ENCODE results near the gene RBM47.
"Not testable (repeated sequence)": the region's sequence is repeated elsewhere in the genome, so short reads cannot be mapped to it uniquely, and the experiment has no call there.

The RBM47 gene

GRCh38 chr4:40406340-40406739, 223.3 kb downstream of the RBM47 start:
- DNase-seq (ENCODE audit: low read depth): no peak

DNA sequence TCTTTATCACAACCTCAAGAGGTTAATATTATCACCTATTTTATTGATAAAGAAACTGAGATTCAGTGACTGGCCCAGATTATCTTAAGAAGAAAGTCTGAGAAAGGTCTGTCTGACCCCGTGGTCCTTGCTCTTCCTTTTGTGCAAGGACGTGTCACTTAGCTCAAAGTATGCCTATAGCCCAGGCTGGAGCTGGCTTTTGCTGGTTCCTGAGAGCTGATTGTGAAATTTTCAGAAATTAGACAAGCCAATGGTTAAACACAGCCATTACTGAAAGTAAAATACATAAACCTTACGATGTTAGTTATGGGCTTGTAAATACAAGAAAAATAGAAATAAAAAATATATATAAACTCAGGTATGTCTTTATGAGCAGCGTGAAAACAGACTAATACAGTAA, 224.5 kb downstream of the RBM47 start:
- DNase-seq (ENCODE audit: low read depth): no peak

- DNase-seq (ENCODE audit: low read depth): no peak
These were observed 226.6 kb downstream of the RBM47 start for GRCh38 chr4:40403081-40403480.

DNA sequence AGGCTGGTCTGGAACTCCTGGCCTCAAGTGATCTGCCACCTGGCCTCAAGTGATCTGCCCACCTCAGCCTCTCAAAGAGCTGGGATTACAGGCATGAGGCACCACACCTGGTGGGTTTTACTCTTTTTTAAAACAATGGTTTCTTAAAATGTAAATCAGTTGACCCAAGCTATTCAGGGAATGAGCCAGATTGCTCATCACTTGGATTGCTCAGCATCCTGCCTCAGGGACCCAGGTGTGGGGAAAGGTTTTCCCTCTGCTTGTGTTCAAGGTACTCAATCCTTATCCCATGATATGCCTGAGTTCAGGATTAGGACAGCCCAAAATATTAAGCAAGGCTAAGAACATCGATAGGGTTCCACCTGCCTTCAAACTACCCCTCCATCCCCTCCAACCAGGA, 227.1 kb downstream of the RBM47 start:
- no peak for DNase-seq (ENCODE audit: low read depth)

DNA sequence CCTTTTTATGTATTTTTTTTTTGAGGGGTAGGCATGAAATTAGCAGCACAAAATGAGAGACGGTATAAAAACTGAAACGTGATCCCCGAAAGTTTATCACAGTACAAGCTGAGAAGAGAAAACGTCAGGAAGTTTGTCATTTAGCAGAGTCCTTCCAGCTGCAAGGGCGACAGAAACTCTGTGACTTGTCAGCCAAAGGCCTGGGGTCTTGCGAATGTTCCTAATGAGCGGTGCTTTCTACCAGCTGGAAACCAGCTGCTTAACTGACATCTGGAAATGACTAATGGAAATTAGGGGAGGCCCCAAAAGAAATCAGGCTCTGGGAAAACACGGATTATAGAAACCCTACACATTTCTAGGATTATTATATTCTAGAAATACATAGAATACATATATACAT, 228.0 kb downstream of the RBM47 start:
- DNase-seq (ENCODE audit: low read depth): no peak

DNA sequence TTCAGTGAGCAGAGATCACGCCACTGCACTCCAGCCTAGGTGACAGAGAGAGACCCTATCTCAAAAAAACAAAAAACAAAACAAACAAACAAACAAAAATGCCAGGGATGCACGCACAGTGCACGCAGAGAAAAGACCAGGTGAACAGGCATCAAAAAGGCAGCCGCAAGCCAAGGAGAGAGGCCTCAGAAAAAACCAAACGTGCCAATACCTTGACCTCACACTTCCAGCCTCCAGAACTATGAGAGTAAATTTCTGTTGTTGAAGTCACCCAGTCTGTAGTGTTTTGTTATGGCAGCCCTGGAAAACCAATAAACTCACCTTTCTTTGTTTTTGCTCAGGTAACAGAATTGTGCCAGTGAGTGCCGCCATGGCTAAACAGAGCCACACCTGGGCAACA, 228.6 kb downstream of the RBM47 start:
- no peak for DNase-seq (ENCODE audit: low read depth)

- no peak for DNase-seq (ENCODE audit: low read depth)
These were observed 230.1 kb downstream of the RBM47 start for GRCh38 chr4:40399578-40399977.

- no peak for DNase-seq (ENCODE audit: low read depth)
These were observed 233.5 kb downstream of the RBM47 start for GRCh38 chr4:40395908-40396793.

DNA sequence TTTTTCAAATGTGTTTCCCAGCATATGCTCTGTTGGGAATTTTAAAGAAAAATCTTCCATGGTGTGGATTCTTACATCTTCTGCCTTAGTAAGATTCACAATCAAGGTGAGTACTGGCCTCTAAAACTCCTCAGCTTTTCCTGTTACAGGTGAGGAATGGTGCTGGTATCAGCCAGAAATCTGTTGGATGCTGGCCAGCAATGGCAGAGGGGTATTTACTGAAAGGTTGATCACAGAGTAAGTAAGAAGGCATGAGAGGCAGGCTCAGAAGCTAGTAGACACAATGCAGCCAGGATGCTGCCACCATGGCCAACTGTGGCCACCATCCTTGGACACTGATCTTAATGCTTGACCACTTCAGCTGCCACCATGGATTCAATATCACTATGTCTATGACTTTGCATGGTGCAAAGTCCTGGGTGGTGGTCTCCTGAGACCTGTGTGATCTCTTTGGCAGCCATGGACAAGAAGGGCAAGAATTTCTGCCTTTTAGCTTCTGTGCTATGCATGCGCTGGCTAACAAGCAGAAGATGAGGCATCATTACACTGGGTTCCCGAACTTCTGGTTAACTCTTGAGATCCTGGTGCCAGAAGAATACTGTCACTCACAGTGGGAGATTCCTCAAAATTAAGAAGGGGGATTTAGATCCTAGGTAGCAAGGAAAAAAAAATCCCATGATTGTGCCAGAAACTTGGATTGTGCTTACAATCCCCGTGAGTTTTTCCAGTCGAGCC, 234.3 kb downstream of the RBM47 start:
- no peak for DNase-seq (ENCODE audit: low read depth)

DNA sequence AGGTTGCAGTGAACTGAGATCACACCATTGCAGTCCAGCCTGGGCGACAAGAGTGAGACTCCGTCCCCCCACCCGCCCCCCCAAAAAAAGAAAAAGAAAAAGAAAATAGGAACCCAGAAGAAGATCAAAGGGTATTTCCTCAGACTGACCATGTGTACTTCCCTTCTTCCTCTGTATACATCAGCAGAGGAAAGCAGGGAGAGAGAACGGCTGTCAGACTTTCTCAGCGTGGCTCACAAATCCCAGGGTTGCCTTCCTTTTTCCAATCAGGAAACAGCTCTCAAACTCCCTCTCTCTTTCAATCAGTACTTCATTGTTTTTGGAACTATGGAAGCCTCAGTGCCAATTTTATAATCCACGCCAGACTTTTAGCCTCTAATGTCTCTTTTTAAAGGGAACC, 235.4 kb downstream of the RBM47 start:
- no peak for DNase-seq (ENCODE audit: low read depth)

- DNase-seq (ENCODE audit: low read depth): not testable (repeated sequence)
These were observed 237.4 kb downstream of the RBM47 start for GRCh38 chr4:40392241-40392640.

GRCh38 chr4:40389986-40390385, 239.7 kb downstream of the RBM47 start:
- DNase-seq (ENCODE audit: low read depth): no peak

GRCh38 chr4:40388239-40388638, 241.4 kb downstream of the RBM47 start:
- DNase-seq (ENCODE audit: low read depth): no peak

GRCh38 chr4:40380647-40381046, 249.0 kb downstream of the RBM47 start:
- DNase-seq (ENCODE audit: low read depth): no peak

- DNase-seq (ENCODE audit: low read depth): no peak
These were observed 250.4 kb downstream of the RBM47 start for GRCh38 chr4:40379248-40379647.

DNA sequence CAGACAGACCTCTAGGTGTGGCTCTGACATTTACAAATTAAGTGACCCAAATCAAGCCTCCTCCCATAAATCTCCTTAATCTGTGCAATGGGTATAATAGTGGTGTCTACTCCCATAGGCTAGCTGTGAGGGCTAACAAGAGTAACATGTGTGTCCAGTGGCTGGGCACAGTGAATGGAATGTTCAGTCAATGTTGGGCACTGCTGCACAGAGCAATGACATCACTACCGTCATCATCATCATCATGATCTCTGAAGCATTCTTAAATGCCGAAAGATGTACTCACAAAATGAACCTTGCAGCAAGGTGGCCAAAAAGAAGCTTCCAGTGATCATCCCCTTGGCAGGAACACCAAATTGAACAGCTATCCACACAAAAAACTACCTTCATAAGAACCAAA, 251.0 kb downstream of the RBM47 start:
- DNase-seq (ENCODE audit: low read depth): no peak

DNA sequence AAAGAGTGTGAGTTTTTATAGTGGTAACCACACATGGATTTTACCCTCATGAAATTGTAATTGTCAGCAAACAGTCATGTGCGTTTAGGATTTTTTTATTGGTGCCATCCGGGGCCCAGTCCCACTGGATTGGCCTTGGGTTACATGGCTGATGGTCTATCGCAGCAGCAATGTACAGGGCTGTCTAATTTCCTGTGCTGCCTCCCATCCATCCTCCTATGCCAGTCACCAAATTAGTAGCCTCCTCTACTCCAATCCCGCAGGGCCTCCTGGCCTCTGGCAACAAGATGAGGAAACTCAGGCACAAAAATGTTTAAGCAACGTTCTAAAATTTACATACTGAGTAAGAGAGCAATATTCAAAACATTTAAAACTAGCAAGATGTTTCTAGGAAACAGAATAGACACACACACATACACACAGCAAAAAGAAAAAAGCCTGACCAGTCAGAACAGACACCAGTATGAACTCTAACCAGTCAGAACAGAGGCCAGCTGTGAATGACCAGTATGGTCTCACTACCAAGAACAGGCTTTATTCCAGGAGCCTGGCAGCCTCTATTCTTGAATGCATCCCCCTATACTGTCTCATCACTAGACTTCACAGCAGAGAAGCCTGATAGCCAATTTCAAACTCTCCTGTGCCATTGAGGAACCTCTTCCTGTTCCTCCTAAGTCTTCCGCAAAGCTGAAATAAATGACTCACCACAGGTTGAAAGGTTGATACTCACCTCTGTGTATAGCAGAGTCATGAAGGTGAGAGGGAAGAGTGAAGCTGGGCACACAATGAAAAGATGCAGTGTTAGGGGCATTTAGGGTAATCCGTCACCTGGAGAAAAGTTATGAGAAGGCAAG, 251.9 kb downstream of the RBM47 start:
- no peak for DNase-seq (ENCODE audit: low read depth)

- DNase-seq (ENCODE audit: low read depth): no peak
These were observed 254.0 kb downstream of the RBM47 start for GRCh38 chr4:40375620-40376019.

- DNase-seq (ENCODE audit: low read depth): no peak
These were observed 254.6 kb downstream of the RBM47 start for GRCh38 chr4:40375095-40375494.

DNA sequence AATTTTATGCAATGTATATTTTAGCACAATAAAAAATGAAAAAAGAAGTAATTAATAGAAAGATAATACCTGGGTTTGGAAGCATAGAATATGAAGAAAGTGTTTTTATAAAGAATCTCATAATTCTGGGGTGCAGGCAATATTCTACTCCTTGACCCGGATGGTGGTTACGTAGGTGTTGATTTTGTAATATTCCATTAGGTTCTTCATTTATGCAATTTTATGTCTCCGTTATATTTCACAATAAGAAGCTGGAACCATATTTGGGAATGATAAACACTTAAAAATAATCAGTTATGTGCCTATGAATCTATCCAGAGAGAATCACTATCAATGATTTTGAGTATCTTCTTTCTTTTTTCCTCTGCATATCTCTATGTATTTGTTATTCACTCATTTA, 256.0 kb downstream of the RBM47 start:
- no peak for DNase-seq (ENCODE audit: low read depth)

Data from activated gamma-delta T cell treated with anti-CD3 and anti-CD28 coated beads, Interleukin-2, amount 50 U/mL, for 16 hours (primary cell).